HG02885 (cell line): ENCODE data around the gene CAMSAP1.

ENCODE experiments used
- ATAC-seq: cut with Tn5 transposase; IDR thresholded peaks from one replicate; pipeline ENCODE4 v1.9.1; 2021; ENCODE audit warnings: mild to moderate bottlenecking; ENCODE audit not compliant: unreplicated experiment, poor library complexity

CAMSAP1 gene

DNA sequence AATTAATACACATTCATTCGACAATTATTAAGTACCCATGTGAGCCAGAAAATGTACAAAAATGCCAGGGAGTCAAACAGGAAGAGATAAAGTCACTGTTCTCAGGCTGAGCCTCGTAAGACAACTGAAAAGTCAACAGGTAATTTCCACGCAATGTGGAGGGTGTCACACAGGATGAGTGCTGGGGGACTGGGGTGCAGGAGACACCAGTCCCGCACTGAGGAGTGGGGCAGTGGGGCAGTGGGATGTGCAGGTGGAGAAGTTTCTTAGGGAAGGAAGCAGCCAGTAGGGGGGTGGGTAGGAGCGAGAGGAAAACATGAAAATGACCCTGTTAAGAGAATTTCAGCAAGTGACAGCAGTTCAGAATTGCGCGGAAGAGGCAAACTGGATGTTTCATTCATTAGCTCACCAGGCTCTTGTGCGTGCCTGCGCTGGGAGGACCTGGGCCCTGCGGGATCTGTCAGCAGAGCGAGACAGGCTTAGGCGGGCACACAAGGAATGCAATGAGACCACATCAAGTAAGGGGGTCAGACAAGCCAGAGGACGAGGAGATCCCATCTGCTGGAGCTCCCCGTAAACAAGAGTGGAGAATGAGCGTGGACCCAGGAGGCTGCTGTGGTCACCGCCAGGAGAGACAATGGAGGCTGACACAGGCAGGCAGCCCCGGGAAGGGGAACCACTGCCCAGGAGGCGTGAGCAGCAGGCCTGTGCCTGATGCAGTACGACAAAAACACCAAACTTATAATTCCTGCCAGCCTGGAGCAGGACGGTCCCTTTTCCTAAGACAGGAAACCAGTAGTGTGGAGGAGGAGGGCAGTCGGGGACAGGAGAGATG is 21.0 kb downstream of the CAMSAP1 start:
- ATAC-seq, result no peak

DNA sequence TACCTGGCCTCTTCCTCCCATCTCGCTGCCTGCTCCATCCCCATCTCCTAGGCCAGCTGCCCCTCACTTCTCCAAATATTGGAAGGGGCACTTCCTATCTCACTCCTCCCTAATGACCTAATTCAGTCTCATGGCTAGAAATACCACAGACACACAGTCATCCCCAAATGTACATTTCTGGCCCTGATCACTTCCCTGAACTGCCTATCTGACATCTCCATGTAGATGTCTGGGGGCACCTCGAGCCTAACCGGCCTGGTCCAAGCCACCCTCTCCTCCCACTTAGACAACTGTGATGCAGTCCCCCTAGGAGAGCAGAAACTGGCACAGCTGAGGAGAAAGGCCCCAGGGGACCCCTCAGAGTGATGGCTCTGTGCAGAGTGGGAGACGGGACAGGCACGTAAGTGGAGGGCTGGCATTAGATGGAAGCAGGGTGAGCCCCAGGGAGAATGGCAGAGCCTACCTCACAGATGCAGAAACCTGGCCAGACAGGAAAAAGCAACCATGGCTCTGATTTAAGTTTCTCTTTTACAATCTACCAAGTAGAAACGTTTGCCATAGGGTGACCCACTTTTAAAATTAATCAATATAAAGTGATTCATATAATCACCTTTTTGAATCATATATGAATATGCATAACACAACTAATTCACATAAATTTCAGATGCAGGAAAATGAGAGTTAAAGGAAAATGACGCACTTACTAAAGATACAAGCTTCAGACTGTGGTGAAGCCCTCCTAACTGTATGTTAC is 22.1 kb downstream of the CAMSAP1 start:
- ATAC-seq, result no peak

- ATAC-seq, result no peak
These were observed 22.9 kb downstream of the CAMSAP1 start for GRCh38 chr9:135884328-135885035.

GRCh38 chr9:135883410-135884089 is 23.8 kb downstream of the CAMSAP1 start:
- ATAC-seq, result no peak

DNA sequence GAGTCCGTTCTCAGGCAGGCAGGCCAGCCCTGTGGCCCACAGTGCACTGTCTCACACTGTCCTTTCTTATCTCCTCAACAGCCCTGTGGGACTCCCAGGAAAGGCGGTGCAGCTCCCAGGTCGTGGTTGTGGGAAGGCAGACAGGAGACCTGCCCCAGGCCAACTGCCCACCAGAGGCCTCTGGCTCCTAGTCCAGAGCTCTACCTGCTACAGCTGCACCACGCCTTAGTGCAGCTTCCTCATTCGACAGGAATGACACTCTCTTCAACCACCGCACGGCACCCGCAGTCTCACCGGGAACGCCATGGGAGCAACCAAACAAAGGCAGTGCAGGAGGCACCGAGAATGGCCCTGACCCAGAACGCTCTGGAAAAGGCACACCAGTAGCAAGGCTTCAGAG is 25.3 kb downstream of the CAMSAP1 start:
- no peak for ATAC-seq

DNA sequence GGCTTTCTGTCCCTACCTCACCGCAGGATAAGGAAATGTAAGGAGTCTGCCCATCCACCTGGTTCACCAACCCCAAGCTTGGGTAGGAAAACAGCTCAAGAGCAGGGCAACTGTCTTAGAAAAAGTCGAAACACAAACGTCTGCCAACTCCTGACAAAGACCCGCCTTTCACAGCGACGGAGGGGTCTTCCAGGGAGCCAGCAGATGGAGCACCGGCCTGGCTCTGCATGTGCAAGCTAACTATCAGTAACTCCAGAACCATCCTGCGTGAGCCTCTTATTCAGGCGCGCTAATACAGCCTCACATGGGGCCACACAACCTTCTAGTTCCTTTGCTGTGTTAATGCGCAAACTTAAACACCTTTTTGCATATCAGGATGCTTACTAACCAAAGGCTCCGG is 26.9 kb downstream of the CAMSAP1 start:
- ATAC-seq, result no peak

DNA sequence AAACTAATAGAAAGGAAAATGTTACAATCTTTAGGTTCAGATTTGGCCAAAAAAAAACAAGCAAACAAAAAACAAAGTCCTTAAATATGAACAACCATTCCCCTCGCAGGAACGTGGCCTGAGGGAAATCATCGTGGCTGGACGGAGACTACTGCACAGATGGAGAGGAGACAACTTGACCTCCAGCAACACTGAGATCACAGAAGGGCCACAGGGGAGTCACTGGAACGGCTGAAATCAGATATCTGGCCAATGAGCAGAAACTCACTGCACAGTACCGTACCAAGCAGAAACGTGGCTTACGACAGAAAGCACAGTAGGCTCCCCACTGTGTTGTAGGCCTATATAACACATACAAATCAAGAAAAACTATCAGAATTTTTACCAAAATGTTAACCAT is 27.7 kb downstream of the CAMSAP1 start:
- no peak for ATAC-seq

- no peak for ATAC-seq
These were observed 28.1 kb downstream of the CAMSAP1 start for GRCh38 chr9:135879237-135879601.

GRCh38 chr9:135878528-135879236 is 28.7 kb downstream of the CAMSAP1 start:
- no peak for ATAC-seq

GRCh38 chr9:135877791-135878527 is 29.4 kb downstream of the CAMSAP1 start:
- ATAC-seq, result no peak

GRCh38 chr9:135876936-135877335 is 30.4 kb downstream of the CAMSAP1 start:
- no peak for ATAC-seq

DNA sequence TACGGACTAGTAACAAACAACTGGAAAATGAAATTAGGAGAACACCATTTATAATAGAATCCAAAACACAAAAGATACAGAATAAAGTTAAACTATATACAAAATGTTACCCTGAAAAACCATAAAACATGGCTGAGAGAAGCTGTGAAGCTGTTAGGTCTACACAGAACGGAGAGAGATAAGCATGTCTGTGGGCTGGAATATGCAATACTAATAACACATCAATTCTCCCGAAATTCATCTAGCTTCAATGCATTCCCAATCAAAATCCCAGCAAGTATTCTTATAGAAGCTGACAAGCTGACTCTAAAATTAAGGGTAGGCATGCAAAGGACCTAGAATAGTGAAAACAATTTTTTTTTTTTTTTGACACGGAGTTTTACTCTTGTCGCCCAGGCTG is 32.5 kb downstream of the CAMSAP1 start:
- ATAC-seq, result no peak

DNA sequence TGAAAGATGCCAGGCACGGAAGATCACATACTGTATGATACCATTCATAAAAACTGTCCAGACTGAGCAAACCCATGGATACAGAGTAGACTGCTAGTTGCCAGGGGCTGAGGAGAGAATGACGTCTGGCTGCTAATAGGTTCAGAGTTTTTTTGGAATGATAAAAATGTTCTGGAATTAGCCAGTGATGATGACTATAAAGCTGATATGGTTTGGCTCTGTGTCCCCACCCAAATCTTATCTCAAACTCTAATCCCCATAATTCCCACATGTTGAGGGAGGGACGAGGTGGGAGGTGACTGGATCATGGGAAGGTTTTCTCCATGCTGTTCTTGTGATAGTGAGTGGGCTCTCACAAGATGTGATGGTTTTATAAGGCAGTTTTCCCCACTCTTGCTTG is 37.4 kb downstream of the CAMSAP1 start:
- no peak for ATAC-seq

DNA sequence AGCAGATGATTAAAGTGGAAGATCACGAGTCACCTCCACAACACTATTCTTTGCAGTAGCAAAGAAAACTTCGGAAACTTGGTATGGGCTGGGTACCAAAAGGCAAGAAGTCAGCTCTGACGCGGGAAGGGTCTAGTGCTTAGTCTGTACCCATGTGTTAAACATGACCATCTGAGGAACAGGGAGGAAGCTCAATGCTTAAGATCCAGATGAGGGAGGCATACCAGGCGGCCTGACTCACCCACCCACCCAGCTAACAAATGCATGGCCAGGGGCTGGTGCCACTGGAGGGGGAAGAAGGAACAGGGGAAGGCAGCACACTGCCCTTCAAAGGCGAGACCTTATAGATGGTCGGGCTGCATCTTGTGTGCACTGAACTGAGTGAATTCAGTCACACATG is 41.8 kb downstream of the CAMSAP1 start:
- ATAC-seq, result no peak

DNA sequence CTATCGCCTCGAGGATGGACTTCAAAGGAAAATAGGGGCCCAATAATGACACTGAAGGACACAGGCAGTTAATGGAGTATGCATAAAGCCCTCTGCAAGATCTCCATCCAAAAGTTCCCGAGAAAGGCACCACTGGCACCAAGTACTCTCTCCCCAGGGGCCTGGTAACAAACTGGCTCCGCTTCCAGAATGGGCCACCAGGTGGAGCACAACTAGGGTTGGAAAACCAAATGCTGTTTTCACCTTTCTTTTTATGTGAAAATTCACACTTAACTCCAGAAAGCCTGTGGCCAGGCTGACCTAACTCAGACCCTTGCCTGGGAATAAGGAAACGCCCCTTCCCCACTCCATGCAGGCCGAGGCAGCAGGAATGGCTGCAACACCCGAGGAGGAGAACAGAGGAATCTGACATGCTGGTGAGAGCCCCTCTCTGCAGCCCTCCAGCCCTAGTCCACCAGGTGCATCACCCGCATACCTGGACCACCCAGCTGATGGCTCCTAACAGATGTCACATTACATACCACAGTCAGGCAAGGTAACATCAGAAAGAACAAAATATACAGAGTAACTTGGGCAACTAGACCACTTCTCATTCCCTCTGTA is 42.8 kb downstream of the CAMSAP1 start:
- no peak for ATAC-seq

DNA sequence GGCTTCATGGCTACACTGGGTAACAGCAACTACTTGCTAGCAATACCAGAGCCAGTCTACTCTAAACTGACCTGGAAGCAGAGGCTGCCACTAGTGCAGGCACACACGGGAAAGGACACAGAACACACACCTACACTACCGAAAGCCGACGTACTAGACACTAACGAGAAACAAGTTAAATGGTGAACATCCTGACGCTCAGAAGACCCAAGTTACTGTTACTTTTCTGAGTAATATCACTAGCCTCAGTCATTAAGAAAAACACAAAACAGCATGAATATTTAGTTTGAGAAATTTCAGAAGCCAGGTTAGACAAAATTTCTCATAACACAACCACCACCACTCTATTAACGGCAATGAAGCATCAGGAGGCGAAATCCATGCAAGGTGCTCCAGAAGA is 44.5 kb downstream of the CAMSAP1 start:
- no peak for ATAC-seq

GRCh38 chr9:135858491-135859185 is 48.7 kb downstream of the CAMSAP1 start:
- ATAC-seq, result no peak

GRCh38 chr9:135857843-135858242 is 49.5 kb downstream of the CAMSAP1 start:
- ATAC-seq, result no peak
